ENCODE results near the gene TBXT.
"Not testable (repeated sequence)": the region's sequence is repeated elsewhere in the genome, so short reads cannot be mapped to it uniquely, and the experiment has no call there.

The TBXT gene

GRCh38 chr6:166169549-166170421 lies 2.1 kb upstream of the TBXT start:
- DNase-seq = no peak

DNA sequence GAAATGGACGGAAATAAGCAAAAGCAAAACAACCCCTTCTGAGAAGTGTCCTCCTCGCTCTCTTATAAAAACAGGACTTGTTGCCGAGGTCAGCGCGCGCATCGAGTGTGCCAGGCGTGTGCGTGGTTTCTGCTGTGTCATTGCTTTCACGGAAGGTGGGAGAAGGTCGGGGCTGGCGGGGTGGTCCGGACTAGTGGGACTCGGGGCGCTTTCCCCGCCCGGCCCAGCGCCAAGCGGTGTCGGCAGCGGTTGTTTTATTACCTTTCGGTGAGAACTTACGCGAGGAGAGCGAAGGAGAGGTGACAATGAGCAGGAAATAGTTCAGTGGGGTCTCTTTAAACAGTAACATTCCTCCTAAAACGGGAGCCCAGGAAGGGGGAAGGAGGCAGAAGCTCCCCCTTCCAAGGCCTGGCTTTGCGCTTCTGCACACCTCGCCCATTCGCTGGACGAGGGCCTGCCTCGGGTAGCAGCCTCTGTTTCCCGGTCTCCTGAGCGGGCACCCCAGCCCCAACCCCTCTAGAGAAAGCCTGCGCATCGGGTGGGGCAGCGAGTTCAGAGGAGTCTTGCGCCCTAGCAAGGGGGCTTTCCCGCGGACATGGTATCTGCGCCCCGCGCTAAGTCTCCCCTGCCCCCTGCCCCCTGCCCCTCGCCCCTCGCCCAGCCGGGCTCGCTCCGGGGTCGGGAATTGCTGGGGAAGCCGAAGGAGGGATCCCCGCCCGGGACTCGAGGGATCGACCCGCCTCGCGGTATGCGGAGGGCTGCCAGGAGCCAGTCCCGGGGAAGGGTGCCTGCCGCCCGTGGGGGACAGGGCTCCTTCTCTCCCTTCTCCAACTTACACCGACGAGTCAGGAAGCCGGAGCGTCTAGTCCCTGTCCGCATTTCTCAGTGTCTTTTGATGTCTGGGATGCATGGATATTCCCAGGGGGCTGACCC lies 1.2 kb upstream of the TBXT start:
- DNase-seq = no peak

GRCh38 chr6:166167258-166167731 lies 356 bp downstream of the TBXT start:
- DNase-seq = no peak

- no peak for DNase-seq
Measured at GRCh38 chr6:166166314-166167257, 1.1 kb downstream of the TBXT start.

GRCh38 chr6:166165558-166166313 lies 1.9 kb downstream of the TBXT start:
- DNase-seq = no peak

DNA sequence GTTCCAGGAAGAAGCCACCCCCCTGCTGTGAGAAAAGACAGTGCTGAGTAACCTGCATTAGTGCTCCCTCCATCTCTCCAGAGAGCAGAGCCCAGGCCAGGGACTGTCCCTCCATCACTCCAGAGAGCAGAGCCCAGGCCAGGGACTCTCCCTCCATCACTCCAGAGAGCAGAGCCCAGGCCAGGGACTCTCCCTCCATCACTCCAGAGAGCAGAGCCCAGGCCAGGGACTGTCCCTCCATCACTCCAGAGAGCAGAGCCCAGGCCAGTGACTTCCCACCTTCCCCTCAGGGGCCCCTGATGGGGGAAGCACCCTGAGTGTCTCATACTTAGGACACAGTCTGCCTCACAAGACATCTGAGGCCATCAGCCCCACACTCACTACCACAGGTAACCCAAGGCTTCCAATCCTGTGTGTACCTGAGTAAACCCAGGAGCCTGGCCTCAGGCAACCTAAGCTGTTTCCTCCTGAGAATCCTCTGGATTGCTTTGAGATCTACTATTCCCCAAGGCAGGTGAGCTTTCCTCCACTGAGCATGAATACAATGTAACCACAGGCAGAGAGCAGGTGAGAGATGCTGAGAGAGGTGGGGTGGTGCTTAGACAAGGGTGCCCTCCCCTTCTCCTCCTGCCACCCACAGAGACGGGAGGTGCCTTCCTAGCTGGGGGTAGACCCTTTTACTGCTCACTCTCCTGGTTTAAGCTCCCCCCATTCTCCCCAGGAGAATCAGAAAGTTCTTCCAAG lies 4.9 kb downstream of the TBXT start:
- DNase-seq = no peak

DNA sequence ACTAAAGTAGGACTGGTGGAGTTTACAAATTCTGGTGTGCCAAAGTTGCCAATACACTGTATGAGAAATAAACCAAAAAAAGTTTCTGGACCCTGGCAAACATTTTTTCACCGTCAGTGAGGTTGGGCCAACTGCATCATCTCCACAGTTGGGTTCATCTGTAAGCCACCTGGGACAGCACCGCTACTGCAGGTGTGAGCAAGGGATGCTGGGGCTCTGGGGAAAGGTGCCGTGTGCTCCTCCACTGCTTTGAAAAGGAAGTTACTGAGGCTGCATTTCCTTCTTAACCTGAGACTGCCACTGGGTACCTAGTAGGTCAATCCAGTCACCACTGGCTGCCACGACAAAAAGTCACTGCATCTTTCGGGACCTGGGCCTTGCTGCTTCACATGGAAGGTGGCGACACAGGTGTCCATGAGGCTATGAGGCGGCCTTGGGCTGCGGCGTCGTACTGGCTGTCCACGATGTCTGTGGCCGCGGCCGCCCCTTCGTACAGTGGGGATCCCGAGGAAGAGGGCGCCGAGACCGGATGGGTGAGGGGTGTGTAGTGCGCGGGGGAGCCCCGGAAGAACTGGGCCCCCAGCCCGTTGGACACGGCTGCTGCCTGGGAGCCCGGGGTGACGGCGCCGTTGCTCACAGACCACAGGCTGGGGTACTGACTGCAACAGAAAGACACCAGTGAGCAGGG lies 9.6 kb downstream of the TBXT start:
- DNase-seq = no peak

- no peak for DNase-seq
Measured at GRCh38 chr6:166156942-166157341, 10.7 kb downstream of the TBXT start.

DNA sequence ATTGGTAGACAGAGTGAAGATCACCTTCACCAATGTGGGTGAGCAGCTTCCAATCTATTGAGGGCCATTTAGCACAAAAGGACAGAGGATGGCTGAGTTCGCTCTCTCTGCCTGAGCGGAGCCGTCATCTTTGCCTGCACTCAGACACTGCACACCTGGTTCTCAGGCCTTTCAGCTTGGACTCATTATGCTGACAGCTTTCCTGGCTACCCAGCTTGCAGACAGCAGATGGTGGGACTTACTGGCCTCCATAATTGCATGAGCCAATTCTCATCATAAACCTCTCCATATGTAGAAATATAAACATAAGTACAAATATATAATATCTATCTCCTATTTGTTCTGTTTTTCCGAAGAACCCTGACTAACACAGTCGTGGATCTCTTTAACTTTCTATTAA lies 13.7 kb downstream of the TBXT start:
- DNase-seq = no peak

DNA sequence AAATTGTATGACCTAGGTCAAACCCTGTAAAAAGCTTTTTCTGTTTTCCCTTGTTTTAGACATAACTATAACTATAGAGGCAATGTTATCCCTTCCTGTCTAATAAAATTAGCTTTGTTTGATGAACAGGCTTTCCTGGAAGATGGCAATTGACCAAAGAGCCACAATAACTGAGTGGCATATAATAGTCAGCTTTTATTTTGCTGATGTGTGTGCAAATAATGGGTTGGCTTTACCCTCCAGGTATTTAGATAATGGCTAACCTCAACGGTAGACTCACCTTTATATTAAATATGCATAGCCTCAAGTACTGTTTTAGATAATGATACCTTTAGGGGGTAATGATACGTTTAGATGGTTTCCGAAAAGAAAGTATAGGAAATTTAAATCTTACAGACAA lies 15.0 kb downstream of the TBXT start:
- DNase-seq = no peak

DNA sequence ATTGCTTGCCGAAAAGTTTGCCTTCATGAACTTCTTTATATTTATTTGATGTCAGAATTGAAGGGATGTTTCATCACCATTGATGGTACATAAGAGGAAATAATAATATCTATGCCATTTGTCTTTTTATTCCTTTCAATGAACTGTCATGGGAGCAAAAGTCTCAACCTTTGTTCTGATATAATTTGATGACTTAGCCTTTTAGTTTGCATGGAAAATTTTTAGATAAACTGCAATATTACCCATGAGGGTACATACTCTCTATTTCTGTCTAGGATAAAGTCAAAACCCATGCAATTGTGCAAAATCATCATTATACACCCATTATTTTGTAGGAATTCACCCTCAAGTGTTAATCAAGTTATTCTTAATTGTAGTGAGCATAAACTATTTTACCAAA lies 15.9 kb downstream of the TBXT start:
- DNase-seq = no peak

DNA sequence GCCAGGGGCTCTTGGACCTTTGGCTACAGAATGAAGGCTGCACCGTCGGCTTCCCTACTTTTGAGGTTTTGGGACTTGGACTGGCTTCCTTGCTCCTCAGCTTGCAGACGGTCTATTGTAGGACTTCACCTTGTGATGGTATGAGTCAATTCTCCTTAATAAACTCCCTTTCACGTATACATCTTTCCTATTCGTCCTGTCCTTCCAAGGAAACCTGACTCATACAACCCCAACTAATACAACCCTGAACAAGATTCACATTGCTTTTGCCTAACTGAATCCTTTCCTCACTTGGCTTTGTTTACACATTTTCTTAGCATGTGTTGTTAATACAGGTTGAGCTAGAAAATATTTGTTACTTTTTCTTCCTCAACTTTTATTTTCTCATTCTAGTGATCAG lies 21.9 kb downstream of the TBXT start:
- DNase-seq = no peak

DNA sequence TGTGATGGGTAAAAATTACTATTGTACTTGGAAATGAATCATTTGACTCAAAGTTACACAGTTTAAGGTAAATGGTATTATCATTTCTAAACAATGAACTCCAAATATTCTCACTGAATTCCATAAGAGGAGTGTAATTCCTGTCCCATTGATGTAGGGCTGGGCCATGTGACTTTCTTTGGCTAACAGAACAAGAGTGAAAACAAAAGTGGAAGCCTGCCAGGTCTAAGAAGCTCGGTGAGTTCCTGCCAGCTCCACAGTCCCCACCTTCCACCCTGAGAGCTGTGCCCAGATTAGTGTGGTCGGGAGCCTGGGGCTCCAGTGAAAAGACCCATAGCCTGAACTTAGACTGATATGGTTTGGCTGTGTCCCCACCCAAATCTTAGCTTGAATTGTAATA lies 24.6 kb downstream of the TBXT start:
- DNase-seq = no peak

DNA sequence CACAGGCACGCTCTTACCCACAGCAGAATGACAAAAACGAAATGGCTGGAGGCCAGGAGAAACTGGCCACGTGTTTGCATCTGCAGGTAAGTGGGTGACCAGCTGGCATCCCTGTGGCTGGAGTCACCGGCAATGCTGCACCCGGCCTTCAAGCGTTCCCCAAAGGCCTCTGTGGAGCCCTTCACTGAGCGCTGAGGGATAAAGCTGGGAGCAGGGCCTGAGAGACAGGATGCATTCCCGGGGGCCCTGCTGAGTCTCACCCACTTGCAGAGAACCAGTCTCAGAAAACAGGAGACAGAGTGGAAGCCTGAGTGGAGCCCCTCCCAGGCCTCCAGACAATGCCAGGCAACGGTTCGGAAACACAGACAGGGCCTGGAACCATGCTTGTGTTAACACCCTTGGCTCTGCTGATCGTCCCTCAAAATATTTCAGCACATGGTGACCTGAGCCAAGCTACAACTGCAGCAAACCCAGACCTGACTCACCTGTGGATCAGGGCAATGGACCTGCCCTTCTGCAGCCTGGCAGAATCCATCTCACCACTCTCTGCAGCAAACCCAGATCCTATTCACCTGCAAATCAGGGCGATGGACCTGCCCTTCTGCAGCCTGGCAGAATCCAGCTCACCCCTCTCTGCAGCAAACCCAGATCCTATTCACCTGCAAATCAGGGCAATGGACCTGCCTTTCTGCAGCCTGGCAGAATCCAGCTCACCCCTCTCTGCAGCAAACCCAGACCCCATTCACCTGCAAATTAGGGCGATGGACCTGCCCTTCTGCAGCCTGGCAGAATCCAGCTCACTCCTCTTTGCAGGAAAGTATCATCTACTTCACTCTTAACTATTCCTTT lies 39.8 kb downstream of the TBXT start:
- DNase-seq = no peak

GRCh38 chr6:166123115-166123514 lies 44.5 kb downstream of the TBXT start:
- not testable (repeated sequence) for DNase-seq

- DNase-seq = no peak
Measured at GRCh38 chr6:166121726-166122125, 45.9 kb downstream of the TBXT start.

GRCh38 chr6:166119116-166119911 lies 48.3 kb downstream of the TBXT start:
- no peak for DNase-seq

GRCh38 chr6:166115609-166116008 lies 52.0 kb downstream of the TBXT start:
- no peak for DNase-seq
